GM12872 (cell line): ENCODE results near the gene C1QTNF1.

Experiments used
- TF ChIP-seq, protein P1 (sequence below): IDR thresholded peaks from 3 replicates; pipeline ENCODE4 v1.5.1; 2011; ENCODE audit warnings: low read depth, mild to moderate bottlenecking, low read length, moderate library complexity; ENCODE audit not compliant: insufficient read depth

C1QTNF1 gene

DNA sequence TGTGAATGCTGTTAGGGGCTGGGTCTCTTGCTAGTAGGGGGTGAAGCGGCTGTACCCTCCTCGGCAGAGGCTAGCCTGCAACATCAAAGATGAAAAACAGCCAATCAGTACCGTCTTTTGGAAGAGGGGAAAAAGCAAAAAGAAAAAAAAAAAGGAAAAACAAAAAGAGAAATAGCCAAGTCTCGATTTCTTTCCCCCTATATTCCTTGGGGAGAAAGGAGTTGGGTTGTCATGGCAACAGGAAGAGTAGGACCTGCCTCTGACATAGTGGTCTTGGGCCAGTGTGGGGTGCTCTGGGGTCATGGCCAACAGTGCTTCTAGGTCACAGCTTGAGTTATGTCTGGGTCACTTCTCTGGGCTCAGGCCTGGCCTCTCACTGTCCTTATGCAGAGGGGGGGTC, 68.6 kb downstream of the C1QTNF1 start:
- TF ChIP-seq, protein P1, sequence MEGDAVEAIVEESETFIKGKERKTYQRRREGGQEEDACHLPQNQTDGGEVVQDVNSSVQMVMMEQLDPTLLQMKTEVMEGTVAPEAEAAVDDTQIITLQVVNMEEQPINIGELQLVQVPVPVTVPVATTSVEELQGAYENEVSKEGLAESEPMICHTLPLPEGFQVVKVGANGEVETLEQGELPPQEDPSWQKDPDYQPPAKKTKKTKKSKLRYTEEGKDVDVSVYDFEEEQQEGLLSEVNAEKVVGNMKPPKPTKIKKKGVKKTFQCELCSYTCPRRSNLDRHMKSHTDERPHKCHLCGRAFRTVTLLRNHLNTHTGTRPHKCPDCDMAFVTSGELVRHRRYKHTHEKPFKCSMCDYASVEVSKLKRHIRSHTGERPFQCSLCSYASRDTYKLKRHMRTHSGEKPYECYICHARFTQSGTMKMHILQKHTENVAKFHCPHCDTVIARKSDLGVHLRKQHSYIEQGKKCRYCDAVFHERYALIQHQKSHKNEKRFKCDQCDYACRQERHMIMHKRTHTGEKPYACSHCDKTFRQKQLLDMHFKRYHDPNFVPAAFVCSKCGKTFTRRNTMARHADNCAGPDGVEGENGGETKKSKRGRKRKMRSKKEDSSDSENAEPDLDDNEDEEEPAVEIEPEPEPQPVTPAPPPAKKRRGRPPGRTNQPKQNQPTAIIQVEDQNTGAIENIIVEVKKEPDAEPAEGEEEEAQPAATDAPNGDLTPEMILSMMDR: no peak

DNA sequence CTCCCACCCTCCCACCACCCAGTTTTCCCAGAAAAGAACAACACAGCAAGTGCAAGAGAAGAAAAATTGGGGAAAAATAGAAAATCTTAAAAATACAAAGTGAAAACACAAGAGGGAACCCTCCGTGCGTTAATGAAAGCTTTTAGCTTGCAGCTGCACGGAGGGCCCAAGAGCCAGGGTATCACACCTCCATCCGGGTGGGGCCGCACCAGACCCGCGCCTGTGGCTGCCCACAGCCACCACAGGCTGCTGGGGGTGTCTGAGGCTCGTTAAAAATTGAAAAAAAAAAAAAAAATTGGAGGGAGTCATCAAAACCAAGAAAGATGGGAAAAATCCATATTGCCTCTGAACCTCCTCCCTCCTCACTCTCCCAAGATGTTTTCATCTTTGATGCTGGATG, 69.3 kb downstream of the C1QTNF1 start:
- TF ChIP-seq, protein P1: no peak

DNA sequence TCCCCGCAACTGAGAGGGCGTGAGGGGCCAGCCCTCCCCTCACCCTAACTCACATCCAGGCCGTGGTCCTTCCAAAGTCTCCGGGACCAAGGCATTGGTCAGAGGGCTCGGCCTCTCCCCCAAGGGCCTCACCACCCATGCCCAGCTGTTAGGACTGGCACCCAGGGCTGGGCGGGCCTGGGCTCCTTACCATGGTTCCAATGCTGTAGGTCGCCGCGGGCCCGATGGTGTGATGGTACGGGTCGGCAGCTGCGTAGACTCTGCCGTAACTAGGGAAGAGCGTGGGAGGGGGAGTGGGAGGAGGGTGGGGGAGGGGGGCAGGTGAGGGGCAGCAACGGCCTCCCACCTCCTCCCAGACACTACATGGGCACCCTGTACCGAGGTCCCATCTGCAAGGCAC, 70.3 kb downstream of the C1QTNF1 start:
- TF ChIP-seq, protein P1: no peak

DNA sequence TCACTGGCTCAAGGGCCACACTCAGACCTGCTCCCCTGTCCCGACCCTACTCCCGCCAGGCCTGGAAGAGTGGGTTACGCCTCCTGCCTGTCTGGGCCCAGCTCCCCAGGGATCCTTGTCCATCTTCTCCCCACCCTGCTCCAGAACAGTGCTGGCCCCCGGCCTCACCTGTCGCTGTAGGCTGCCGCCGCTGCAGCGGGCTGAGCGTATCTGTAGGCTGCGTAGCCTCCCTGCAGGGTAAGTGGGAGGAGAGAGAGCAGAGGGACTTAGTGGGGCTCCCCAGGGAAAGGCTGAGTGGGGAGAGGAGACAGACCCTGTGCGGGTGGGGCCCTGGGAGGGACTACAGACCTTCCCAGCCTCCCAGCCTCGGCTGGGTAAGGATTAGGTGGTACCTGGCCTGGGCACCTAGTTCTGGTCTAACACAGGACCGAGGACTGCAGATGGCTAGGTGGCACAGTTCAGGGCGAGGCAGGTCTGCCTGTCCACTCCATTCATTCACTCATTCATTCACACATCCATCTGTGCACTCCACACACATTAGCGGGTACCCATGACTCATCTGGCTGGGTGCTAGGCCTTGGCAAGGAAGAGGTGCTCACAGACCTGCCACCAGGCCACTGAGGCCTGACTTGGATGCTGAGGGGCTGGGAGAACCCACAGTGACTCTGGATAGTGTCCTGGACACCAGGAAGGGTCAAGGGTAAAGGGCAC, 71.5 kb downstream of the C1QTNF1 start:
- TF ChIP-seq, protein P1: no peak

DNA sequence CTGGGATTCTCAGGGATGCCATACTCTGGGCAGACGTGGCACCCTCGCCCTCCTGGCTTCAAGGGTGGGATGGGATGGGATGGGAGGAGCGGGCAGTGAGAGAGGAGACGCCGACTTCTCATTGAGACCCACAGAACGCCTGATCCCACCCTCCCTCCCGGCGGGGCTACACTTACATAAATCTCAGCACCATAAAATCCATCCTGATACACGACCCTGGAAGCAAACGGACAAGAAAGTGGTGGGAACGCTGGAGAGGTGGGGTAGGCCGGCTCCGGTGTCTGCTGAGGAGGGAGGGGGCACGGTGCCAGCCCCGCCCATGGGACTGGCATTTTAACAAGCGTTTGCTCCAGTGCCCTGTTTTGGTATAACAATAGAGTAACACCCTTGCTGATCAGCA, 72.5 kb downstream of the C1QTNF1 start:
- TF ChIP-seq, protein P1: no peak

DNA sequence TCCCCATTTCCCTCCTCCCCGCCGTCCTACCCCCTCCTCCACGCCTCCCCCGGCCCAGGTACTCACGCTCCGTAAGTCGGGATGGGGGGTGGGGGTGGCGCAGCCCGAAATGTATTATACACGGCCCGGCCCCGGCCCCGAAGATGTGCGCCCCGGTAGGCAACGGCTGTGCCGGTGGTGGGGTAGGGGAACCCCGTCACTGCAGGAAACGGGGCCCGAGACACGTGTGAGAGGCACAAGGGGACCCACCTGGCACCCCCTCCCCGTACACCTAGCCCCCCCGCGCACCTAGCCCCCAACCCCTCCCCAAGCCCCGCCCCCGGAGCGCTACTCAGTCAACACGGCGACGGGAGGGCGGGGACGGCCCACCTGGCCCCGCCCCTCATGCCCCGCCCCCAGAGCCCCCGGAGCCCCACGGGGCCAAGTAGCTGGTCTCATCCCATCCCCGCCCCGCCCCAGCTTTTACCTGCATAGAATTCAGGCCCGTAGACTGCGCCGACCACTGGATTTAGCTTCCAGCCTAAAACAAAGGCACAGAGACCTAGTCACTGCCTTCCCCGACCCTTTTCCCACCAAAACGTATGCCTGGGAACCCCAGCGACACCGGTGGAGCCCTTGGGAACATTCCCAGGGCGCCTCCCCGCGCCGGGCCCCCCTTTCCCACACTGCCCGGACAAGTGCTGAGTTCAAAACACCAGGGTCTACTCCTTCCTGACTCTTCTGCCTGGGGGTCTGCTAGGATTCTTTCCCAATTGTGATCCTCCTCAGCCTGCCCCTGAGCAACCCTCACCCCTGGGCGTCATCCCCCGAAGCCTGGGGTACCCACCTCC, 73.5 kb downstream of the C1QTNF1 start:
- TF ChIP-seq, protein P1: no peak

DNA sequence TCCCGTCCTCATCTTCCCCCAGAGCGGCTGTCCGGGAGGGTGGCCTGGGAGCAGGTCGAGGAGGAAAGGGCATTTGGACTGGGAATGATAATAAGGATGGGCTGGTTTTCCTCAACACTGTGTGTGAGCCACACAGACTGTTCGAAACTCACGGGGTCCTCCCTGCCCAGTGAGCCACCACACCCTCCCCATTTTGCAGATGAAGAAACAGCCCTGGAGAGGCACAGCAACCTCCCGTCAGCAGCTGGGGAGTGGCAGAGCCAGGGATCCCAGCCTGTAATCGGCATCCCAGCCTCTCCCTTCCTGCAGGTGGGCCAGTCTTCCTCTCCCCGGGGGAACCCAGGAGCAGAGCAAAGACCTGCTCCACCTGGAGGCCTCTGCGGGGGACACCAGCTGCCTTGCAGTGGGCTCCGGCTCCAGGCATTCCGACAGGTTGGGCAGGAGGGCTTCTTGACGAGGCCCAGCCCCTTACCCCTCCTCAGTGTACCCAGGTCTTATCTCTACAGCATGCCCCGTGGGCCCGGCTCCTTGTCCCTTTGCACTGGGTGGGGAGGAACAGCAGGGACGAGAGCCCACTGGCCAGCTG, 74.4 kb downstream of the C1QTNF1 start:
- TF ChIP-seq, protein P1: no peak
